ENCODE measurements around the gene PTPRO.

DNA sequence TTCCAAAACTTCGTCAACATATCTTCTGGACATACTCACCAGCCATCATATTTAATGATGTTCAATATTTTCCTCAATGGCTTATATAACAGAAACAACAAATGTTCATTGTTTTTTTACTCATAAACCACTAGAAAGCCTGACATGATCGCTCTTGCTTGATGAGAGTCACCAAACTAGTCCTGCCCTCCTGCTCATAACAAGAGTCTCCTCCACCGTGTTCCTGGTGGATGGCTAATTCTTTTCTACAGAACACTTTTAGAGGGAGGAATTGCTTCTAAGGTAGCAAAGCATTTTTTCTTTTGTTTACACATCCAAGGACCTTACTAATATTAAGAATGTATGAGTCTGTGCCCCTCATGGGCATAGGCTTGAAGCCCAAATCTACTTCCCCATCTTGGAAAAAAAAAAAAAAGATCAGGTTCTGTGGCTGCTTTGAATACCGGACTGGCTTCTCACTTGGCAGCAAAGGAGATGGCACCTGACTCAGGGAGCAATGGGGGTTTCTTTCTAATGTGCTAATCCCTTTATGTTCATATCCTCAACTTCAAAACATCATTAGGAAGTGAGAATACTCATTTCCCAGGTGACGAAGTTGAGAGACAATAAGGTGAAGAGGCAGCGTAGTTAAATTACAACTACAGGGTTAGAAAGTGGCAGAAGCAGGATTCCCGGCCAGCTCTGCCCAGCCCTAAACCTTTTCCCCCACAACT, 278.1 kb downstream of the PTPRO start:
- TF ChIP-seq POLR2A (IDR thresholded peaks at IDR 0.05; ENCODE audit: low read length) = no peak
- no peak for TF ChIP-seq GATA1 (IDR thresholded peaks at IDR 0.05; ENCODE audit: low read depth, low read length)
